Activated CD4-positive, alpha-beta T cell treated with anti-CD3 and anti-CD28 coated beads, Interleukin-2, Interleukin-6, amounts not matched to agents 100 ng/mL and 50 ng/mL, durations not matched to agents 16 hours and 8 hours (primary cell): Measurements from ENCODE around the gene COL6A2.
"Not testable (repeated sequence)": the region's sequence is repeated elsewhere in the genome, so short reads cannot be mapped to it uniquely, and the experiment has no call there.

Experiments used
- DNase-seq: peaks from one replicate; pipeline ENCODE4 v3.0.0-alpha.2; 2020

COL6A2 gene

DNA sequence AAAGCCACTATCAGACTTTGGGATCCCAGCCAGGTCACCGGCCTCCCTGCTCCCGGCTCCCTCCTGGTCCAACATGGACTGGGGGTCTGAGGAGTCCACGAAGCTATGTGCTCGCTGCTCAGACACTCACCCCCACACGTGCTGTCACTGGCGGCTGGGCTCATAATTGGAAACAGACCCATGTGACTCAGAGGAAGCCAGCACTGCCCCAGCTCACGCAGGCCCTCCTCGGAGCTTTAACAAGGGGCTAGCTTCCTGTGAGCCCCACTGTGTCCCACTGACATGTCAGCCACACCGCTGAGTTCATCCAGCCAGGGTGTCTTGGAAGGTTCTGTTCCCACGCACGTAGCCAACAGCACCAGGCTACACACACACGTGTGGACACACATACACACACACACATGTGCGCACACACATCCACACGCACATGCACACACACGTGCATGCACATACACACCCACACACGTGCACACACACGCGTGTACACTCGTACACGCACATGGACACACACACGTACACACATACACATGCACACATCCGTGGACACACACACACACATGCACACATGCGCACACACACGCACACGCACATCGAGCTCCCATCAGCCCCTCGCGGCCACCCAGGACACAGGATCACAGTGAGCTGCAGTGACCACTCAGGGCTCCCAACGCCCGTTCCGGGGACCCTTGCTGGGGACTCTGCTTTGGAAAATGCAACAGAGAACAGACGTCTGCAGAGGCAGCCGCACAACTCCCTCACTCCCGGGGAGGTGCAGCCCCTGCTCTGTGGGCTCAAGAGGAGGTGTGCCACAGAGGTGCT lies 18.4 kb upstream of the COL6A2 start:
- DNase-seq = no peak

DNA sequence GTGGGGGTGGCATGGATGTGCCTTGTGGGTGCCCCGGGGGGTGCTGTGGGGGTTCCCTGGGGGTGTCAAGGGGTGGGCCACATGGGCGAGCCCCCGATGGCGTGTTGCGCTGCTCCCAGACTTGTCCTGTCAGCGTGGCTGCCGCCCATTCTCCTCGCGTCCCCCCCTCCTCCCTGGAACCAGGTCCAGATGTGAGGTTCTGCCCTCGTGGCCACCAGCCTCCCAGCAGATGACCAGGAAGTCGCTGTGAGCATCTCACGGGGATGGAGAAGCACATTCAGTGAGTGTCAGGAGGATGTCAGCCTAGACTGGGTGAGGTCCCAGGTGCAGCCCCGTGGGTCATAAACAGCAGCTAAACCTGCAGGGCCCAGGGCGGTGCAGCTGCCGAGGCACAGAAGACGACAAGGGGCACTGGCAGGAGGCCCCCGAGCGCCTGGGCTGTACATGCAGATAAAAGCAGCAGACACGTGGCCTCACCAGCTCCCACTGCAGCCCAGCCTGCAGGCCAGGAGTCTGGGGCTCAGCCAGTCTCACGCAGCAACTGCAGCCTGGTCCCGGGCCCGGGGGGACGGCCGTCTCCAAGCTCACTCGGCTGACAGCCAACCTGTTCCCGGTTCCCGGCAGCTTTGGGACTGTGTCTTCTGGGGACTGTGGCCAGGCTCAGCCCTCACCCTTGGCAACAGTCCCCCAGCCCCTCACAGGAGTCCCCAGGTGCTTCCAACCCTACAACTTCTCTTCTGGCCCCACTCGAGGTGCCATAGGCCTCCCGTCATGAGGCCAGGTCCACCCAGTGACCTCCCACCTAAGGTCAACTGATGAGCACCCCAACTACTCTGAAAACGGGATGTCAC lies 17.5 kb upstream of the COL6A2 start:
- no peak for DNase-seq

DNA sequence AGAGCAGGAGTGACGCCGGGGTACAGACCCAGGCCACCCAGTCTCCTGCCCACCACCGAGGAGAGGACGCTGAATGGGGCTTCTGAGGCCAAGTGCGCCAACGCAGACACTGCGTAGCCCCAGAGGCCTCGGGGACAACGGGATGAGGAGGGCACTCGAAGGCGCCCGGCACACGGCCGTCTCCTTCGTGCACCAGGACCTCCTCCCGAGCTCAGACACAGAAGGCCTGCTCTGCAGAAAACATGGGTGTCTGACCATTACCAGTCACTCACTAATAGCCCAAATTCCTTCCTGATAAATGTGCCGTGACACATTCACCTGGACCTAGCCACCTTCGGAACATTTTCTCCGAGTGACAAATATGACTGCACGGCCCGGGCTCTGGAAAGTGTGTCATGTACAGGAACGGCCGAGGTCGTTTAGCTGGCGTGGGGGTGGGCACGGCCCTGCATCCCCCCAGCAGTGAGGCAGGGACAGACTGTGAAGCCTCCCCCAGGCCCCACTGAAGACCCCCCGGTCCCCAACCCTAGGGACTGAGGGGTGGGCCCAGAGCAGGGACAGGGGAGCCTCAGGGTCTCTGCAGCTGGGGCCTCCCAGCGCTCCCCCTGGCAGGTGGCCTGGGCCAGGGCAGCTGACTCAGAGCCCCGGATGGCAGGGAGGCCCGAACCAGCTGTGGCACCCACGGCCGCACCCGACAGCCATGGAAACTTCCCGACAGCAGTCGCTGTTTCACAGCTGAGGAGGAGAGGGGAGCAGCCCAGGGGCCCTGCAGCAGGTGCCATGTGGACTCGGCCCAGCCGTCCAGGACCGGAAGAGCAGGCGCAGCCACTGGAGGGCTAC lies 16.7 kb upstream of the COL6A2 start:
- DNase-seq = no peak

DNA sequence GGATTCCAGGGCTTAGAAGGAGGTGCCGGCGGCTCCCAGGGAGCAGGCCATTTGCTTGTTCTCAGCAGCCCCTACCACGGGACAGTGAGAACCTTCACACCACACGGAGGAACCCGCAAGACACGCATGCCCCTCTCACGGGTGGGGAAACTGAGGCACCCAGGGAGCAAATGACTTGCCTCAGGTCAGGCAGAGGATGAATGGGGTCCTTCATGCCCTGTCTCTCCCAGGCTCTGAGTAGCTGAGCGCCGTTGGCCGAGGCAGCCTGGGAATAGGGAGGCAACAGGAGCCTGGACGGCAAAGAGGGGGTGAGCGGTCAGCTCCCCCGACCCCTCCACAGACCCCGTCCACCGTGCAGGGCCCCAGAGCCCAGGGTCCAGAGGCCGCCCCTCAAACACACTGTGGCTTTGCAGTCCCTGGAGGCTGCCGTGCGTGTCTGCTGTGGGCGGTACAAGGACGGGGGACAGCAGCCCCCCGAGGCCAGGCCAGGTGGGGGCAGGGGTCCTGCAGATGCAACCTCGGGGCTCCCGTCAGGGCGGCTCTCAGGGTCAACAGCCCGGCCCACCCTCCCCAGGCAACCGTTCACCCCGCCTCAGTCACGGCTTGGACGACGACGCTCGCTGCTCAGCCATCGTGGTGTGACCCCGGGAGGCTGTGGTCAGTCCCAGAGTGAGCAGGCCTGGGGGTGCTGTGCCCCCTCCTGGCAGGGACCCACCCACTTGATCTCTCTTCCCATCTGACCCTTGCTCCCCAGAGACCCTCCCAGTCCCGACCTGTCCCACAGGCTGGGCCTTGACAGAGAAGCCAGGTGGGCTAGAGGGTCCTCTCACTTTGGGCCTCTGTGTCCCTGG lies 15.8 kb upstream of the COL6A2 start:
- DNase-seq = no peak

DNA sequence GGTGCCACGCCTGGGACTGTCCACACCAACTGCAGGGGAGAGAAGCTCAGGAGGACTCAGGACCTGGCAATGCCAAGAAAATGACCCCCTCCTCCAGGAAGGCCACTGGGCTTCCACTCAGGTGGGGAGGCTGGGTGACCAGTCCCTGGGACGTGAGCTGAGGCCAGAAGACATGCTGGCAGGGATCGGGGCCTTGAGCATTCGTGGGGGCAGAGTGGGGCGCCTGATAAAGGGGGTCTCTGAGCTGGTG lies 15.3 kb upstream of the COL6A2 start:
- DNase-seq = no peak

DNA sequence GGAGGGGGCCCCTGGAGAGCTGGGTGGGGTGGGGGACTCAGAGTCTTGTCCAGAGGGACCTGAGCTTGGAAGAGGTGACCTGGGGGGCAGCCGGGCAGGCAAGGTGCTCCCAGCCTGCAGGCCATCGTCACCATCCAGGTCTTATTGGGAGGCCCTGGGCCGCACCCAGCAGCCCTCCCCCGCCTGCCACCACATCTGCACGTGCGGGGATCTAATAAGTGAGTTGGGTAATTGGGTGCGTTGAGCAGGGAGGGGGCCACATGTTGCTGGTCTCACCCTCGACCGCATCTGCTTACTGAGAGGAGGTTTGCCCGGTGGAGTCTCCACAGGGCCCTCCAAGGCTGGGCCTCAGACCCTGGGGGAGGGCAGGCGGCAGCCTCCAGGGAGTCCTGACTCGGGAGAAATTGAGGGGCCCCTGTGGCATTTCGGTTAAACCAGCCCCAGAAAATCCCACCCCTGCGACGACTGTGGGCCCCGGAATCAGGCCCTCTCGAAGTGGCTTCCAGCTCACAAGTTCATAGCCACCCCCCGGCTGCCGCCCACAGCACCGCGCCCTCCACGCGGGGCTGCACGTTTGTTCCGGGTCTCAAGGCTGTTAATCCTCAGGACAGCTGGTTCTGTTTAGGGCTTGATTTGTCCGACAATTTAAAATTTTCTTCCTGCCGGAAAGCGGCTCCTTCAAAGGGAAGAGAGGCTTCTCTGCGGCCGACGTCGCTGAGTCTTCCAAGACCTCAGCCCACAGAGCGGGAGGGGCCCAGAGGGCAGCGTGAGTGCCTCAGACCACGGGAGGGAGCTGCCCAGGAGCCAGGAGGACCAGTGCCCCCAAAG lies 14.7 kb upstream of the COL6A2 start:
- no peak for DNase-seq

DNA sequence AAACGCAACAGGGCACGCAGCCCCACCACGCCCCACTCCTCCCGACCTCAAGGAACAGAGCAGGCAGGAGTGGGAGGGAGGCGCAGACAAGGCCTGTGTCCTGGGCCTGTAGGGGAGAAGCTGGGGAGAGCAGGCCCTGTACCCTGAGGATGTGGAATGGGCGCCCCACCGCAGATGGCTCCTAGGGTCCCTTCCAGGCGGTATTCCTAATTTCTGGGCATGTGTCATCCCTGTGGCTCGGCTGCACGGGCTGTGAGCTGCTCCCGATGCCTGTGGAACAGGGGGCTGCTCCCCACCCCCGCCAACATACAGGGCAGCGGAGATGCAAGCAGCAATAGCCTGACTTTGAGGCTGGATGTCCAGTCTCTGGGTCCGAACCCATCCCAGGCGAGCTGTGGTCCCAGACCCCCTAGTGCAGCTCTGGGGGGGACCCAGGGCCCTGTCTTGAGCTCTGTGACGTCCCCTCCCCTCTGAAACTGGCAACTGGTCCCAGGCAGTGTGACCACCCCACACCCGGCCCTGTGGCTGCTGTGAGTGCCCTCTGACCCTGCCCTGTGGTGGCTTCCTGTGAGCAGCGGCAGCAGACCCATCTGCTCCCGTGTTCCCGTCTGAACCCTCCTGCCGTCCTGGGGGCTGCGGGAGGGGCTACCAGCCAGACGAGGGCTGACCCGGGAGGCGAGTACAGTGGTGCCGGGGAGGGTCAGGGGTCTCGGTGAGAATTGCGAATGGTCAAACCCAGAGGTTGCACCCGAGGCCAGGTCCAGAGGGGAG lies 13.9 kb upstream of the COL6A2 start:
- no peak for DNase-seq

DNA sequence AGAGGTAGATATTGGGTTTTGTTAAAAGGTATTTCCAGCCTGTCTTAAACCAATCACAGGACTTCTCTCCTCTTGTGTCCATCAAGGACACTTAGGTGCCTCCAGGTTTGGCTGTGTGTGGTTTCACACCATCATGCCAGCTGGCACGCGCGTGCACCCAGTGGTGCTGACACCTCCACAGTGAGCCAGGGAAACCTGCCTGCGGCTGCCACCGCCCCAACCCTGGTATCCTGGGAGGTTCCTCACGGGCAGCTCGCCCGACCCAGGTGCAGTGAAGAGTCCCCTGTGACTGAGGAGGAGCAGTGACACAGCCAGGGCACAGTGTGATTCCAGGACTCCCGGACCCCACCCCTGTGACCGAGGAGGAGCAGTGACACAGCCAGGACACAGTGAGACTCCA lies 13.2 kb upstream of the COL6A2 start:
- no peak for DNase-seq

DNA sequence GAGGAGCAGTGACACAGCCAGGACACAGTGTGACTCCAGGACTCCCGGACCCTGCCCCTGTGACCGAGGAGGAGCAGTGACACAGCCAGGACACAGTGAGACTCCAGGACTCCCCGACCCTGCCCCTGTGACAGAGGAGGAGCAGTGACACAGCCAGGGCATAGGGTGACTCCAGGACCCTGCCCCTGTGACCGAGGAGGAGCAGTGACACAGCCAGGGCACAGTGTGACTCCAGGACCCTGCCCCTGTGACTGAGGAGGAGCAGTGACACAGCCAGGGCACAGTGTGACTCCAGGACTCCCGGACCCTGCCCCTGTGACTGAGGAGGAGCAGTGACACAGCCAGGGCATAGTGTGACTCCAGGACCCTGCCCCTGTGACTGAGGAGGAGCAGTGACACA lies 12.7 kb upstream of the COL6A2 start:
- DNase-seq = not testable (repeated sequence)

DNA sequence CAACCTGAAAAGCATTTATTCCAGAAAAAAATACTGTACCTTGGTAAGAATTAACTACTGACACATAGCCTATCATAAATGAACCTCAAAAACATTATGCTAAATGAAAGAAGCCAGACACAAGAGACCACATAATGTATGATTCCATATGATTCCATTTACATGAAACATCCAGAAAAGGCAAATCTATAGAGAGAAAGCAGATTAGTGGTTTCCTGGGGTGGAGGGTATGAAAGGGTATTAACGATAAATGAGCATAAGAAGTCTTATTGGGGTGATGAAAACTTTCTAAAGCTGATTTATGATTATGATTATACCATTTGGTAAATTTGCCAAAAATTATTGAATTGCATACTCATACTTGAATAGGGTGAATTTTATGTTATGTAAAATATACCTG lies 10.3 kb upstream of the COL6A2 start:
- no peak for DNase-seq

DNA sequence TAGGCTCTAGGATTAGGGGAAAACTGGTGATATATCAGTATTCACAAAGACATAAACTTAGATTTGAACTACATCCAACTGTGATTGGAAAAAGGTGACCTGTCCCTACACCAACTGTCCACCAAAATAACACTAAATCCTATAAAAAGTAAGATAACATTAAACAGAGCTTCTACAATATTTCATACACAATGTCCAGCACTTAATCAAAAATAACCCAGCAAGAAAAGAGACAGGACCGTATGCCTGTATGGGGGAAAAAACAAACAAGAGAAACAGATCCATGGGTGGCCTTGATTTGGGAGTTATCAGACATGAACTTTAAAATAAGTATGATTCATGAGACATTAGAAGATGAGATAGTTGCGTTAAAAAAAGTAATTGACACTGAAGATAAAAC lies 9.7 kb upstream of the COL6A2 start:
- DNase-seq = no peak

DNA sequence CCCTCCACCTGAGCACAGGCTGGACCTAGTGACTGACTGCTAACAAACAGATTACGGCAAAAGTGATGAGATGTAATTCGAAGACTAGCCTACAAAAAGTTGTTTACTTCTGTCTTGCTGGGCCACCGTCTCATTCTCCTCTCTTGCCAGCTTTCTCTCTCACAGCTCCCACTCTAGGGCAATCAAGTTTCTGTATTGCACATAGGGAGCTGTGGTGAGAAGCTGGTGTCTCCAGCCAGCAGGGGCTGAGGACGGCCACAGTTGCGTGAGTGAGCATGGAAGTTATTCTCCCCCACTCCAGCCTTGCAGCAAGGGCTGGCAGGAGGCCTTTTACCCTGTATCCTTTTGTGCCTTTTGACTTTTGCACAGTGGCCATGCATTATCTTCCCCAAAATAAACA lies 8.6 kb upstream of the COL6A2 start:
- DNase-seq = no peak

DNA sequence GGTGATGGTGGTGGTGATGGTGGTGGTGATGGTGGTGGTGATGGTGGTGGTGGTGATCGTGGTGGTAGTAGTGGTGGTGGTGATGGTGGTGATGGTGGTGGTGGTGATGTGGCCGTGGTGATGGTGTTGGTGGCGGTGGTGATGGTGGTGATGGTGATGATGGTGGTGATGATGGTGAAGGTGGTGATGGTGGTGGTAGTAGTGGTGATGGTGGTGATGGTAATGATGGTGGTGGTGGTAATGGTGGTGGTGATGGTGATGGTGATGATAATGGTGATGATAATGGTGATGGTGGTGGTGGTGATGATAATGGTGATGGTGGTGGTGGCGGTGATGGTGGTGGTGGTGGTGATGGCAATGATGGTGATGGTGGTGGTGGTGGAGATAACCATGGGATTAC lies 6.8 kb upstream of the COL6A2 start:
- DNase-seq = no peak

DNA sequence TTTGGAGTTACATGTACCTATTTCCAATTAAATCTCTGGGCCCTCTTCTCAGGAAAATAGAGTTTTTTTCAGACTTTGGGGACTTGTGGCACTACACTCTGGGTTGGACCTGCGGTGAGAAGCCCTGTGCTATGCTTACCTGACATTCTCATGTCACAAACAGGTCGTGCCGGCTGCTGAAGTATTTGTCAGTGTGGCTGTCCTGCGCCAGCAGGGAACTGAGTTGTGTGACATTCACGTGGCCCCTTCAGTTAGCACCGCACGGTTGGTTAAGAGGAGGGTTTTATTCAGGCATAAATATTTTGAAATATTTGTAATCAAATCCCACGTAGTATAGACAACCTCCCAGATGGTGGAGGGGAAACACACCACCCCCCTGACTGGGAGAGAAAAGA lies 6.3 kb upstream of the COL6A2 start:
- no peak for DNase-seq

DNA sequence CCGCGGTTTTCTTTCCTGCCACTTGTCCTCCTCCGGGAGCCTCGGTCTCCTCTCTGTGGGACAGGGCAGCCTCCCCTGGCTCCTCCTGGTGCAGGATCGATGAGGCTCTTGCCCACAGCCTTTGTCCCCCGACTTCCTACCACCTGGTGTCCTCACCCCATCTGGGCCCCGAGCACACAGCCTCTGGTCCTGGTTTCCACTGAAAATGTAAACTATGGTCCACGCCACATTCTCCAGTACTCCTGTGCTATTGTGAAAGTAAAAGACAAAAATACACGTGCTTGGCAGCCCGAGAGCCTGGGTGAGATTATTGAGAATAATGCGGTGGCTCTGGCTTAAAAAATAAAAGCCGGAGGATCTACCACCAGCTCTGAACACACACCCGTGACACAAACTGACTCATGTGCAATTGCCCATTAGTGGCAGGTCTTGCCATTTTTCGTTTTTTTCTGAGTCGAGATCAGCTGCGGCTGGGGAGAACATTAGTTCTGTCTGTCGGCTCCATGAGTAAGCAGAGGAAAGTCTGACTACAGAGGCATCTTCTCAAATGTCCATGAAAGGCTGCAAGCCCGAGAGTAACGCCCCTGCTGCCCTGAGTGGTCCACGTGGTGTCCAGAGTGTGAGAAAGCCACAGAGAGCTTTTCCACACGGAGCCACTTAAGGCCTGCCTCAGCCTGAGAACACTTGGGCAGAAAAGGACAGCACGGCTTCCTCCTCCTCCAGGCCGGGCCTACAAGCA lies 5.7 kb upstream of the COL6A2 start:
- no peak for DNase-seq

DNA sequence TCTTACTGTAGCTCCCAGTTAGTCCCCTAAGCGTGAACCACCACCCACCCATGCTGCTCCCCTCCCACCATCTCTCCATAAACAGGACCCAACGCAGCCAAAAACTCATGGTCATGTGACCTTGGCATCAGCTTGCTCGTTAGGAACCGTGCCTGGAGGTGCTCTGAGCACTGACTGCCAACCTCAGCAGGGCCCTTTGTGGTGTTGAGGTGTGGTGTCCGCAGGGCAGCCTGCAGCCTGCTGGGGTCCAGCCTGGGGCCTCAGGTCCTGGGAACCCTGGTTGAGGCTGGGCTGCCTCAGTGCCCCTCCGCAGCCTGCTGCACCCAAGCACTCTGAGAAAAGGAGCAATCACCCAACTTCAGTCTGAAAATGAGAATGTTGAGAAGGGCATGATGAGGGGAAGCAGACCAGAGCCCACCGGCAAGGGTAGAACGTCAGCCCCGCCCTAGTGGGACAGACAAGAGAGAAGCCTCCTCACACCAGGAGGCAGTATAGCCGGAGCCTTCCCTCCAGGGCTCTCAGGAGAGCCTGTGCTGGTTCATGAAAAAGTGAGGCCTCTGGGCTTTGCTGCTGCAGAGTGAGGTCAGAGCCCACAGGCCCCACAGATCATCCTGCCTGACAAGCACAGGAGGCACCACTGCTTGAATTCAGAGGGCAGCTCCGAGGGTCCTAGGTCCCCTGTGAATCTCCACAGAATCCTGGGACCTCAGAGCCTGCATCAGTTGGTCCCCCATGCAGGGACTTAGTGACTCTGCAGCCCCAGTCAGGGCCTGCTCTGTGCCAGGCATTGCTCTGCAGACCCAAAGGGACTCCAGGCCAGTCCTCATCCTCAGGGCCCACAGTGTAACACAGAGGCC lies 4.9 kb upstream of the COL6A2 start:
- no peak for DNase-seq

DNA sequence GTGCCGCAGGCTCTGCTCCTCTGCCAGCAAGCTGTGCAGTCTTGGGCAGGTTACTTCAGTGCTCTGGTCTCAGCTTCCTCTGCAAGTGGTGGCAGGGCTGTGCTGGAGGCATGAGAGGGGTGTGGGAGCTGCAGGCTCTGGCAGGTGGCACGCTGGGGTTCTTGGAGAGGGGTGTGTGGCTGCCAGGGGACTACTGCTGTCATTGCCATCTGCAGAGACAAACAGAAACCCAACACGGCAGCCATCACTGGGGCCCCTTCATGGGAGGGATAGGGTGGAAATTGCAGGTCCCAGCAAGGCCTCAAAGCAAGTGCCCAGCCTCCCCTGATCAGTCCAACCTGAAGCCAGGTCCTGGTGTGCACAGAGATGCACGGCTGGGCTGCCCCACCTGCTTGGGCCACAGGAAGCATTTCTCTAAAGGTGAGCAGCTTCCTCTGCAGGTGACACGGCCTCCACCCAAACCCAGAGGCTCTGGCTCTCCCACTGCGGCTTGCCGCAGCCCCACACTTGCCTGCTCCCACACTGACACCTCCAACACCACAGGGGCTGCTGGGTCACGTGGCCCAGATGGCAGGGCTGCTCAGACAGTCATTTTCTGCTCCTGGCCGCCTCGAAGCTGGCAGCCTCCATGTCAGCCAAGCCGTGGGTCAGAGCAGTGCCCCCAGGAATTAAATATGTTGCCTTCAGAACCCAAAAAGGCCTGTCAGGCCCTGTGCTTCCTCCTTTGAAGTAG lies 4.1 kb upstream of the COL6A2 start:
- DNase-seq = no peak

DNA sequence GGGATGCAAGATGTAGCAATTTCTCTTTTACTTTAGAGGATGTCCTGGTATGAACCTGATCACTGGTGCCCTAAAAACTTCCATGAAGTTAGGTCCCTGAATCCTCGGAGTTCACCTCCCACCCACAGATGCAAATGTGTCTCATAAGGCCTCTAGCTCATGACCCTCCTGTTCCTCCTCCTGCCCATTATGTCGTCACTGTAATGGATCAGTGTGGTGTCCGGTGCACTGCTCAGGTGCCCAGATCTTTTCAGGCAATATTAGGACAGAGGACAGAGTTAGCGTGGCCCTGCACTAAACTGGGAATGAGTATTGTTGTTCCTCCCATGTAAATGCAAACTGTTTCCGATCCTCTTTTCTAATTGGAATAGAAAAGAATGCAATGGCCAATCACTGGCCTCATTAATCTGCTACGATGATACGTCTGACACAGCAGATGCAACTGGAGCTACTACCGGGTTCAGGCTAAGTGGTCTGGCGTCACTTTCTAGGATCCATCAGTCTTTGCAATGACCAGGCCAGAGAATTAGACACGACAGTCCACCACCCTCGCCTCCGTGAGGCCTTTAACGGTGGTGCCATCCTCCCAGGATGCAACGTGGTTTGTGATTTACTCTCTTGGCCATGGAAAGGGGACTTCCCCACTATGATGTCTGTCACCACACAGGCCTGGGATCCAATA lies 3.4 kb upstream of the COL6A2 start:
- no peak for DNase-seq
